Stimulated activated memory B cell treated with anti-CD40 and anti-IgM and Interleukin-4, amounts not matched to agents 10 μg/mL and 1 μg/mL and 100 μg/mL, for 72 hours (primary cell): ENCODE measurements around the gene CCDC157.

ENCODE experiments used
- ATAC-seq: fragments of 150-1000 bp; cut with Tn5 transposase; 2 replicates; pipeline ENCODE4 v1.10.0; 2021
- H3K27ac Mint-ChIP-seq: one replicate; pipeline ENCODE4 v1.8.0; 2022; ENCODE audit warnings: mild to moderate bottlenecking, mixed read lengths
- H3K27me3 Mint-ChIP-seq: one replicate; pipeline ENCODE4 v1.8.0; 2022; ENCODE audit warnings: mixed read lengths
- H3K36me3 Mint-ChIP-seq: one replicate; pipeline ENCODE4 v1.8.0; 2022; ENCODE audit warnings: mixed read lengths
- H3K4me1 Mint-ChIP-seq: one replicate; pipeline ENCODE4 v1.8.0; 2022; ENCODE audit warnings: mixed read lengths
- H3K4me3 Mint-ChIP-seq: one replicate; pipeline ENCODE4 v1.8.0; 2022; ENCODE audit warnings: mild to moderate bottlenecking, moderate library complexity, mixed read lengths
- H3K9me3 Mint-ChIP-seq: one replicate; pipeline ENCODE4 v1.8.0; 2022; ENCODE audit warnings: mixed read lengths

Gene CCDC157

DNA sequence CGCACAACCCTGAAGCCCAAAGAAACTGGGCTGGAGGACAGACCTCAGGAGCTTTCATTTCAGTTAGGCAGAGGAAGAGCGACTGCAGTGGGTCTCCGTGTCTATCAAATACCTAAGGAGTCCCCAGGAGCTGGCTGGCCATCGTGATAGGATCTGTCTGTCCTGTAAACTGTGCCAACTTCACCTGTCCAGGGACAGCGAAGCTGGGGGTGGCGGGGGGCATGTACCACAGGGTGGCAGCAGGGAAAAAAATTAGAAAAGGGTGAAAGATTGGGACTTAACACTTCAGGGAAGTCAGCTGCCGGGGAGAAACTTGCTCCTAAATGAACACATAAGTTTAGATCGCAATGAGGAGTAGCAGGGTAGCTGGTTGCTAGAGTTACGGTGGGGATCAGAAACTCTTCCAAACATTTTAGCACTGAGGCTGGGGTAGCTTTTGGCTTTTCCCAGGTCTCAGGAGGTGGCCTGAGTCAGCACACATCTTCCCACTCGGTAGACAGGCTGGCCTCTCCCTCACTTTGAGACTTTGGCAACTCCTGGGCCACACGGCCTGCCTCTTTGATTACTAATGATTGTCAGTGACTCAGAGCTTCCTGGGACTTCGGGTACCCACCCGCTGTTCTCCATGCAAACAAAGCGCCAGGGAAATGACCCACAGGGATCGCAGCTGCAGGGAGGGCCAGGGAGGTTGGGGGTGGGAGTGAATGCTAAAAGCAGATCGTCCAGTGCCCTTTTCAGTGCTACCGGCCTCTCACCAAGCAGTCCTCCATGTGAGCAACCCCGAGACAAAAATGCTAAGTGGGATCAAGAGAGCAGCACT lies 65.9 kb downstream of the CCDC157 start:
- Mint-ChIP-seq H3K9me3 (no peaks in the 10 kb centered on the region), H3K4me1 (peaks cover 51% of the 10 kb centered on the region), H3K4me3 (peak overlapping the region; percentile 99), H3K27ac (peak overlapping the region; percentile 94), H3K36me3 (peaks cover 6% of the 10 kb centered on the region), H3K27me3 (no peaks in the 10 kb centered on the region)
- ATAC-seq, result no peak

DNA sequence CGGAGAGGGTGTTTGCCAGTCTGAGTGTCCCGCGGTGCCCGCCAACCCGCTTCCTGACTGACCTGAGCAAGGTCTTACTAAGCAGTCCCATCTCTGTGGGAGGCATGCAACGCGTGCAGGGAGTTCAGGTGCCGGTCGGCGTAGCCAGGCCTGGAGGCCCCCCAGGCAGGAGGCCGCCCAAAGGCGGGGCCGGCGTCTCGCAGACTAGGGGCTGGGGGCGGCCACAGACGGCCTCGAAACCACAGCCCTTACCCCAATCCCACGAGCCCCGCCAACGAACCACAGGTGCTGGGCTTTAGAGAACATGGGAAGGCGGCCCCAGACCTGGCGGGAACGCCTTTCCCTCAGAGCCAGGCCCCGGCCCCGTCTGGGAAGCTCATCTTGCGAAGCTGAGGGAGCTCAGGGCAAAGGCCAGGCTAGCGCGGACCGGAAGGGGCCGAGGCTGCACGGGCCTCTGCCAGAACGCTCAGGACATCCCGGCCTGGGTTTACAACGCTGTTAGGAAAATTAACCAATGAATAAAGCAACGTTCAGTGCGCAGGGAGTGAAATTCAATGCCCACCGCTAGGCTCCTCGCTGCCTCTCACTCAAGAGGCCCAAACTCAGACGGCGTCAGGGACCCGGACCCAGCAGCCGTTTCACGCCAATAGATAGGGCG lies 66.6 kb downstream of the CCDC157 start:
- H3K4me3 Mint-ChIP-seq, result peak overlapping the region; percentile 99
- H3K36me3 Mint-ChIP-seq, result peaks cover 14% of the 10 kb centered on the region
- H3K27ac Mint-ChIP-seq, result peak overlapping the region; percentile 94
- peak; percentile 52 for ATAC-seq
- H3K9me3 Mint-ChIP-seq, result no peaks in the 10 kb centered on the region
- H3K4me1 Mint-ChIP-seq, result peaks cover 51% of the 10 kb centered on the region
- H3K27me3 Mint-ChIP-seq, result no peaks in the 10 kb centered on the region

DNA sequence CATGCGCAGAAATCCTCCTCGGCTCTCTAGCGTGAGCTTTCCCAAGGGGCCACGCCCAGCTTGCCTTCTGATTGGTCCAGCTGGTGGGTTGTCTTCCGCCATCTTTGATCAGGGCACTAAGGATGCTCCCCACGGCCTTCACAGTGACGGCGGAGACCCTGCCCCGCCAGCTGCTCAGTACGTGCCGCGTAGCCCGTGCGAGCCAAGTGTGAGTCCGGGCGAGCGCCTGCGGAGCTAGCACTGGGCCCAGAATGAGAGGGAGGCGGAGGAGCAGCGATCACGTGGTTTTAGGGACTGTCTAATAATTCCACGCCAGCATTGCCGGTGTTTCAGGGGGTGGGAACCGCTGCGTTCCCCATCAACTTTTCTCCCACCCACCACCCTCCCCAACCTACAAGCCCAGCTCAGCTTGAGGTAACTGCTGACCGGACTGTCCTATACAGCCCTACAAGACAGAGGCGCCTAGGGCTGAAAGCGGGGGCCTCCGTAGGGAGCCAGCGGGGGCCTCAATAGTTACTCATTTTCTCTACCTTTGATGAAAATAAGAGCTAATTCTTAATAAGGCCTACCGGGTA lies 67.2 kb downstream of the CCDC157 start:
- Mint-ChIP-seq H3K27me3 (no peaks in the 10 kb centered on the region), H3K27ac (peak overlapping the region; percentile 94), H3K36me3 (peaks cover 20% of the 10 kb centered on the region), H3K4me3 (peak overlapping the region; percentile 99), H3K9me3 (no peaks in the 10 kb centered on the region), H3K4me1 (peaks cover 51% of the 10 kb centered on the region)
- peak; percentile 97 for ATAC-seq

DNA sequence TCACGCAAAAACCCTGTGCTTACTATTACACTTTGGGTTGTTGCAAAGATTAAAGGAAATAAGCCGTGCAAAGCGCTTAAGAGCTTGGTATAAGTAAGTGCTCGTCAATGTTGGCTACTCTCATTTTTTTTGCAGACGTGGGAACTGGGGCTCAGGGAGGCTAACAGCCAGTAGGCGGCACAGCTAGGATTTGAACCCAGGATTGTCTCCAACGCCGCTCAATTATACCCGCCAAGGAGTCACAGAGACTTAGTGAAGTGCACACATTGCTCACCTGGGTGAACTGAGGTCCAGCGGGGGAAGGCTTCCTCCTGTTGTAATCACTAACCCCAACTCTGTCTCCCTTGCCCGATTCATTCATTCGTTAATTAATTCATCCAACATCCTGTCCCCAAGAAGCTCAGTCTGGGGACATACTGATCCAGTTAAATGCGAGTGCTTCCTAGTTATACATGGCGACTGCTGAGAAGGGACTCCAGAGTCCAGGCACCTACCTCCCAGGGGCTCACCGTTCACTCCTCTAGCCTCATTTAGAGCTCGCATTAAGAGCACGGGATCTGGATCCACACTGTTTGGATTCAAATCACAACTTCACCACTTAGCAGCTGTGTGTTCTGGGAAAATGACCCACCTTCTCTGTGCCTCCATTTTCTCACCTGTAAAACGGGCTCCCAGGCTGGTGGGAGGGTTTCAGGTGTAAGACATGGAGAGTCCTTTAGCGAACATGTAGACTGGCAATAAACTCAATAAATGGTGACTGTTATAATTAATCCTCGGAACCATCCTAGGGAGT lies 67.9 kb downstream of the CCDC157 start:
- Mint-ChIP-seq H3K9me3 (no peaks in the 10 kb centered on the region), H3K27ac (peak overlapping the region; percentile 94), H3K4me1 (peaks cover 51% of the 10 kb centered on the region), H3K36me3 (peaks cover 23% of the 10 kb centered on the region), H3K27me3 (no peaks in the 10 kb centered on the region), H3K4me3 (peak overlapping the region; percentile 99)
- ATAC-seq, result no peak

DNA sequence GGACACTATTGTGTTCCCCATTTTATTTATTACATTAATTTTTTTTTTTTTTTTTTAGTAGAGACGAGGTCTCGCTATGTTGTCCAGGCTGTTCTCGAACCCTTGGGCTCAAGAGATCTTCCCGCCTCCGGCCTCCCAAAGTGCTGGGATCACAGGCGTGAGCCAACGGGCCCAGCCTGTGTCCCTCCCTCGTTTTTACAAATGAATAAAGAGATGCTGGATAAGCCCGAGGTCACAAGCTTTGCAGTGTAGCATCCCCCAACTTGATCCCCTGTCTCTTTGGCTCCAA lies 68.5 kb downstream of the CCDC157 start:
- Mint-ChIP-seq H3K4me1 (peaks cover 51% of the 10 kb centered on the region), H3K27me3 (no peaks in the 10 kb centered on the region), H3K36me3 (peaks cover 28% of the 10 kb centered on the region), H3K4me3 (peak overlapping the region; percentile 88), H3K27ac (peak overlapping the region; percentile 94), H3K9me3 (no peaks in the 10 kb centered on the region)
- no peak for ATAC-seq

DNA sequence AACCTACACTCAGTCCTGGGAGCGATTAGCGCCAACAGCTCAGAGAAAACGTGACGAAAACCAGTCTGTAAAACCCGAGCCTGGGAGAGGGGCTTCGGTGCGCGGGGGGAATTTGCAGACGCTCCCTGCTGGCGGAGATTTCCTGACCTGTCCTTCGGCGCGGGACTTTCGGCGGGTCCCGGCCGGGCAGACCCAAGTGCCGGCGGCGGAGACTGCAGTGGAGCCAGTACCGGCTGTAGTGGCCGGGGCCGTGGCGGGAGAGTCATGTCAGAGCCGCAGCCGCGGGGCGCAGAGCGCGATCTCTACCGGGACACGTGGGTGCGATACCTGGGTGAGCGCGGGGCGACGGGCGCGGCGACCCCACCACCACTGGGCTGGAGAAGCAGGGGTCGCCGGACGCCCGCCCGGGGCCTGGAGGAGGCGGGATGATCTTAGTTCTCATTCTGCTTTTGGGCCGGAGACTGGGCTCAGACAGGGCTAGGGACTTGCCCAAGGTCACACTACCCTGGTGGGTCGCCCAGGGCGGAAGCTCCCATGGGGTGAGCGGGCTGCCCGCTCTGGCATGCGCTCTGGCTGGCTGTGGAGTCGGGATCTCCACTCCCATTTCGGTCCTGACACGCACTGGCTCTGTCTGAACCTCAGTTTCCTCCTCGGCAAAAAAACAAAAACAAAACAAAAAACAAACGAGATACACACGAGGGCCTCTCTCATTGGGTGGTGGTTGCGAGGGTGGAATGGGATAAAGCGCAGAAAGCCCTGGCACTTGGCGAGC lies 69.0 kb downstream of the CCDC157 start, which contains the start of gene MTFP1:
MTFP1 (plus strand) TSS at position 153 of the 772 bp plus-strand sequence; CDS start at position 265, 112 bp downstream.
- Mint-ChIP-seq H3K27ac (peak within 1 kb of the TSS; percentile 94), H3K9me3 (no peaks in the 10 kb centered on the region), H3K27me3 (no peaks in the 10 kb centered on the region), H3K4me1 (peaks cover 51% of the 10 kb centered on the region), H3K4me3 (peak within 1 kb of the TSS; percentile 99), H3K36me3 (peaks cover 29% of the 10 kb centered on the region)
- no peak for ATAC-seq
